Measurements from ENCODE around the gene THNSL1.

Gene THNSL1

GRCh38 chr10:25014579-25014978 lies 1.8 kb upstream of the THNSL1 start:
- no peak overlapping the region for H3K4me3 ChIP-seq
- no peak overlapping the region for H3K27ac ChIP-seq
- H3K4me1 ChIP-seq: peaks cover 0 to 13% (median 2%) of the 10 kb centered on the region in 4 donors
- intact Hi-C loops (cut with DNase I; ENCODE audit: low total_unique reads): no loop called here
- no peaks in the 10 kb centered on the region for H3K36me3 ChIP-seq
- TF ChIP-seq CTCF (IDR thresholded peaks at IDR 0.05): no peak
- H3K27me3 ChIP-seq: no peaks in the 10 kb centered on the region
- no peak for DNase-seq
- no peaks in the 10 kb centered on the region for H3K9me3 ChIP-seq

GRCh38 chr10:25015828-25016375 lies 510 bp upstream of the THNSL1 start, which contains the start of gene ENKUR:
ENKUR (minus strand) TSS chr10:25016158; CDS start chr10:25015936, 222 bp downstream.
- Histone ChIP-seq H3K4me1 (peaks cover 0 to 13% (median 2%) of the 10 kb centered on the region in 4 donors), H3K9me3 (no peaks in the 10 kb centered on the region), H3K27ac (peak within 1 kb of the TSS; percentile 83), H3K36me3 (no peaks in the 10 kb centered on the region), H3K4me3 (peak within 1 kb of the TSS; percentile 66 to 70), H3K27me3 (no peaks in the 10 kb centered on the region)
- intact Hi-C loops (cut with DNase I; ENCODE audit: low total_unique reads): loop anchor here (5.0 kb wide), 1 partner anchor 294 kb away; the partner anchor contains the start of gene ARHGAP21
- TF ChIP-seq CTCF (IDR thresholded peaks at IDR 0.05): no peak
- DNase-seq: peak; percentile 91 to 93

- TF ChIP-seq CTCF (IDR thresholded peaks at IDR 0.05): no peak
- Histone ChIP-seq H3K4me3 (peak overlapping the region; percentile 66 to 70), H3K27ac (peak overlapping the region; percentile 83), H3K4me1 (peaks cover 0 to 13% (median 2%) of the 10 kb centered on the region in 4 donors), H3K27me3 (no peaks in the 10 kb centered on the region), H3K36me3 (no peaks in the 10 kb centered on the region), H3K9me3 (no peaks in the 10 kb centered on the region)
- DNase-seq: no peak
- intact Hi-C loops (cut with DNase I; ENCODE audit: low total_unique reads): loop anchor here (5.0 kb wide), 1 partner anchor 295 kb away; the partner anchor contains the start of gene ARHGAP21
Observed at GRCh38 chr10:25017154-25017590, 760 bp downstream of the THNSL1 start.

- H3K9me3 ChIP-seq: no peaks in the 10 kb centered on the region
- H3K4me1 ChIP-seq: peaks cover 0 to 13% (median 2%) of the 10 kb centered on the region in 4 donors
- H3K4me3 ChIP-seq: no peak overlapping the region
- intact Hi-C loops (cut with DNase I; ENCODE audit: low total_unique reads): loop anchor here (5.0 kb wide), 1 partner anchor 295 kb away; the partner anchor contains the start of gene ARHGAP21
- peak overlapping the region; percentile 83 for H3K27ac ChIP-seq
- no peak for DNase-seq
- no peak for TF ChIP-seq CTCF (IDR thresholded peaks at IDR 0.05)
- no peaks in the 10 kb centered on the region for H3K27me3 ChIP-seq
- no peaks in the 10 kb centered on the region for H3K36me3 ChIP-seq
Observed at GRCh38 chr10:25017661-25018060, 1.2 kb downstream of the THNSL1 start.

GRCh38 chr10:25018703-25019102 lies 2.3 kb downstream of the THNSL1 start:
- Histone ChIP-seq H3K9me3 (no peaks in the 10 kb centered on the region), H3K27me3 (no peaks in the 10 kb centered on the region), H3K4me1 (peaks cover 0 to 14% (median 2%) of the 10 kb centered on the region in 4 donors), H3K4me3 (no peak overlapping the region), H3K27ac (no peak overlapping the region), H3K36me3 (no peaks in the 10 kb centered on the region)
- intact Hi-C loops (cut with DNase I; ENCODE audit: low total_unique reads): loop anchor here (5.0 kb wide), 1 partner anchor 296 kb away; the partner anchor contains the start of gene ARHGAP21
- no peak for TF ChIP-seq CTCF (IDR thresholded peaks at IDR 0.05)
- no peak for DNase-seq
